SK-N-SH (cell line): ENCODE data around the gene BBX. TPM values are rescaled to one million over a fixed set of nuclear protein-coding genes. Genes with fewer than 3 reads are reported as not detected.
A peak's percentile ranks its signal among the peaks of the same experiment; 100 is the strongest.

Source experiments
- CTCF ChIA-PET: fragments of 300-600, 350-600 bp; formaldehyde crosslinking; extraction: SDS; loops from one replicate; lab custom pipeline; 2021; lab: Yijun Ruan, JAX
- POLR2A ChIA-PET: fragments of 350-600 bp; sonication (Branson Sonifier 250); formaldehyde crosslinking; extraction: SDS; loops from one replicate; lab custom pipeline; 2020; ENCODE audit warnings: antibody characterized with exemption, inconsistent platforms; lab: Yijun Ruan, JAX
- DNase-seq: peaks from one replicate; pipeline ENCODE4 v3.0.0; 2012
- H2AFZ ChIP-seq: fragments of 200-600 bp; sonication (generic); 2 replicates; pipeline ENCODE4 v1.8.1; 2016; ENCODE audit warnings: antibody characterized with exemption, mild to moderate bottlenecking, low read depth
- H3F3A ChIP-seq: fragments of 200-600 bp; sonication (generic); replicated peaks from 2 replicates; pipeline ENCODE3; 2016; ENCODE audit warnings: antibody characterized with exemption, mild to moderate bottlenecking; ENCODE audit not compliant: insufficient read depth
- H3K27ac ChIP-seq, 2 experiments: fragments of 200-500 bp in 1 of 2; fragments of 200-600 bp in 1 of 2; sonication (Bioruptor generic) in 1 of 2; sonication (generic), shearing (Covaris generic) in 1 of 2; 2 replicates each; pipeline versions ENCODE4 v1.5.1 to v1.6.1; 2014 to 2016; ENCODE audit warnings: low read depth in 2 of 2, inconsistent platforms in 1 of 2, low read length in 1 of 2, mild to moderate bottlenecking in 1 of 2, mixed read lengths in 1 of 2
- H3K27me3 ChIP-seq: fragments of 200-600 bp; sonication (generic), shearing (Covaris generic); 2 replicates; pipeline ENCODE4 v1.6.1; 2016; ENCODE audit warnings: mixed run types; ENCODE audit not compliant: insufficient read depth
- H3K36me3 ChIP-seq, 2 experiments: fragments of 200-500 bp in 1 of 2; fragments of 200-600 bp in 1 of 2; sonication (Bioruptor generic) in 1 of 2; sonication (generic) in 1 of 2; replicated peaks in 1 of 2; 2 replicates each; pipeline versions ENCODE3 to v1.5.1; 2014 to 2016; ENCODE audit warnings: low read length in 1 of 2, mild to moderate bottlenecking in 1 of 2; ENCODE audit not compliant: insufficient read depth in 2 of 2, control insufficient read depth in 1 of 2
- H3K4me1 ChIP-seq, 2 experiments: fragments of 200-500 bp in 1 of 2; fragments of 200-600 bp in 1 of 2; sonication (Bioruptor generic) in 1 of 2; sonication (generic), shearing (Covaris generic) in 1 of 2; 2 replicates each; pipeline versions ENCODE4 v1.5.1 to v1.6.1; 2014 to 2016; ENCODE audit warnings: low read depth in 1 of 2, low read length in 1 of 2, mixed run types in 1 of 2; ENCODE audit not compliant: insufficient read depth in 2 of 2, control insufficient read depth in 1 of 2
- H3K4me2 ChIP-seq: fragments of 200-600 bp; sonication (generic), shearing (Covaris generic); 2 replicates; pipeline ENCODE4 v1.6.1; 2017; ENCODE audit warnings: mixed run types
- H3K4me3 ChIP-seq, 2 experiments: fragments of 200-500 bp in 1 of 2; fragments of 200-600 bp in 1 of 2; sonication (Bioruptor generic) in 1 of 2; sonication (generic), shearing (Covaris generic) in 1 of 2; 2 replicates each; pipeline versions ENCODE4 v1.5.1 to v1.8.1; 2014 to 2016; ENCODE audit warnings: low read depth in 2 of 2, inconsistent platforms in 1 of 2, low read length in 1 of 2, mild to moderate bottlenecking in 1 of 2, mixed read lengths in 1 of 2, moderate library complexity in 1 of 2
- H3K79me2 ChIP-seq: fragments of 200-600 bp; sonication (generic); 2 replicates; pipeline ENCODE4 v1.8.1; 2017; ENCODE audit warnings: mild to moderate bottlenecking; ENCODE audit not compliant: insufficient read depth
- H3K9ac ChIP-seq: fragments of 200-600 bp; sonication (generic); 2 replicates; pipeline ENCODE4 v1.6.1; 2017; ENCODE audit warnings: mixed run types
- H3K9me2 ChIP-seq: fragments of 200-600 bp; sonication (generic); 2 replicates; pipeline ENCODE4 v1.6.1; 2017; ENCODE audit warnings: mixed run types
- H3K9me3 ChIP-seq: fragments of 200-600 bp; sonication (generic); 2 replicates; pipeline ENCODE4 v1.6.1; 2017; ENCODE audit warnings: mixed run types, mild to moderate bottlenecking, moderate library complexity
- H4K20me1 ChIP-seq: fragments of 200-600 bp; sonication (generic); 2 replicates; pipeline ENCODE4 v1.6.1; 2017; ENCODE audit warnings: mild to moderate bottlenecking, mixed run types; ENCODE audit not compliant: insufficient read depth
- CHD2 ChIP-seq: fragments of 150-350 bp; IDR thresholded peaks from 2 replicates; pipeline ENCODE4 v1.6.1; 2018; ENCODE audit warnings: low read length; ENCODE audit not compliant: partially characterized antibody
- FOSL2 ChIP-seq: IDR thresholded peaks from 2 replicates; pipeline ENCODE4 v1.4.0; 2012; ENCODE audit warnings: low read depth, mild to moderate bottlenecking, moderate library complexity, borderline replicate concordance
- GABPA ChIP-seq: IDR thresholded peaks from 2 replicates; pipeline ENCODE4 v1.4.0; 2012; ENCODE audit warnings: low read depth, mild to moderate bottlenecking
- JUND ChIP-seq: IDR thresholded peaks from 2 replicates; pipeline ENCODE4 v1.4.0; 2012
- NRF1 ChIP-seq: IDR thresholded peaks from 2 replicates; pipeline ENCODE4 v1.6.1; 2012; ENCODE audit warnings: low read depth, mild to moderate bottlenecking, low read length
- RXRA ChIP-seq: IDR thresholded peaks from 2 replicates; pipeline ENCODE4 v1.4.0; 2012; ENCODE audit warnings: low read depth, mild to moderate bottlenecking, borderline replicate concordance
- TAF1 ChIP-seq: IDR thresholded peaks from 2 replicates; pipeline ENCODE4 v1.6.1; 2012; ENCODE audit warnings: low read depth, mild to moderate bottlenecking, low read length, moderate library complexity, borderline replicate concordance
- WGBS: methylation state at CpG from one replicate; pipeline ENCODE4 v1.1.6; 2017; ENCODE audit warnings: low lambda C conversion rate; 5-methylcytosine and 5-hydroxymethylcytosine counted together
- polyA plus RNA-seq, 3 experiments: library from polyadenylated mRNA; depleted of rRNA; stranded (reverse); fragments of >200 nt; gene quantifications; 2 replicates each; pipeline ENCODE4 v1.2.3, GENCODE V29; 2012
- TF ChIP-seq, protein P1 (sequence below): IDR thresholded peaks from 2 replicates; pipeline ENCODE4; 2012
- TF ChIP-seq, protein P2 (sequence below): fragments of 200-600 bp; sonication (generic); IDR thresholded peaks from 2 replicates; pipeline ENCODE4 v1.6.1; 2017; ENCODE audit warnings: antibody characterized with exemption, mild to moderate bottlenecking, moderate library complexity
- TF ChIP-seq, protein P3 (sequence below): IDR thresholded peaks from 2 replicates; pipeline ENCODE4 v1.4.0; 2012; ENCODE audit warnings: low read depth
- TF ChIP-seq, protein P4 (sequence below): IDR thresholded peaks from 2 replicates; pipeline ENCODE4 v1.6.1; 2012; ENCODE audit warnings: mild to moderate bottlenecking, low read depth, low read length, moderate library complexity

The BBX gene
- polyA plus RNA-seq, 1 of the 3 experiments (the other 2 are of a cell fraction) = 14.2 TPM

DNA sequence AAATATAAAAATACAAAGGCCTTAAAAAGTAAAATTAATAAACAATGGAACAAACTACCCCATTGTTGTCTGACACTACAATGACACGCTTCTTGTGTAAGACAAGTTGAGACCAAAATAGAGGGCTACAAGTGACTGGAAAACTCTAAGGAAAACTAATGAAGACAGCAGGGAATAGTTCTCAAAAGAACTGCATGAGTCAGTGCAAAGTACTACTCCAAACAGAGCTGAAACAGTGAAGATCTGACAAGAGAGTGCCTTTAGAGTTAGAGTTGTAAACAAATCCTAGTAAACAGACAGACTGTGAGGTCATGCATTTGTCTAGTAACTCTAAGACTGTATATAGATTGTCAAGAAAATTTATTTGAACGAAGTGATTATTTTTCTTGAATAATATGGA is 233.9 kb downstream of the BBX start:
- Histone ChIP-seq H3K79me2 (no peaks in the 10 kb centered on the region), H3K4me3 (no peak overlapping the region), H3K27ac (peak overlapping the region in 1 of 2 experiments; percentile 22; a peak in 1 of 4 replicates), H3K9me2 (no peaks in the 10 kb centered on the region), H4K20me1 (no peaks in the 10 kb centered on the region), H3F3A (no peaks in the 10 kb centered on the region), H3K36me3 (peaks cover 3 to 8% of the 10 kb centered on the region in 2 experiments), H3K9ac (no peak overlapping the region), H3K4me2 (no peak overlapping the region), H3K4me1 (peaks cover 0 to 28% of the 10 kb centered on the region in 2 experiments; a peak in 2 of 4 replicates), H3K9me3 (no peaks in the 10 kb centered on the region), H3K27me3 (no peaks in the 10 kb centered on the region), H2AFZ (no peak overlapping the region)
- TF ChIP-seq NRF1 (no peak), JUND (no peak), FOSL2 (no peak), CHD2 (no peak), GABPA (no peak), RXRA (no peak), TAF1 (no peak)
- TF ChIP-seq, protein P1, sequence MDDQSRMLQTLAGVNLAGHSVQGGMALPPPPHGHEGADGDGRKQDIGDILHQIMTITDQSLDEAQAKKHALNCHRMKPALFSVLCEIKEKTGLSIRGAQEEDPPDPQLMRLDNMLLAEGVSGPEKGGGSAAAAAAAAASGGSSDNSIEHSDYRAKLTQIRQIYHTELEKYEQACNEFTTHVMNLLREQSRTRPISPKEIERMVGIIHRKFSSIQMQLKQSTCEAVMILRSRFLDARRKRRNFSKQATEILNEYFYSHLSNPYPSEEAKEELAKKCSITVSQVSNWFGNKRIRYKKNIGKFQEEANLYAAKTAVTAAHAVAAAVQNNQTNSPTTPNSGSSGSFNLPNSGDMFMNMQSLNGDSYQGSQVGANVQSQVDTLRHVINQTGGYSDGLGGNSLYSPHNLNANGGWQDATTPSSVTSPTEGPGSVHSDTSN = no peak
- TF ChIP-seq, protein P2, sequence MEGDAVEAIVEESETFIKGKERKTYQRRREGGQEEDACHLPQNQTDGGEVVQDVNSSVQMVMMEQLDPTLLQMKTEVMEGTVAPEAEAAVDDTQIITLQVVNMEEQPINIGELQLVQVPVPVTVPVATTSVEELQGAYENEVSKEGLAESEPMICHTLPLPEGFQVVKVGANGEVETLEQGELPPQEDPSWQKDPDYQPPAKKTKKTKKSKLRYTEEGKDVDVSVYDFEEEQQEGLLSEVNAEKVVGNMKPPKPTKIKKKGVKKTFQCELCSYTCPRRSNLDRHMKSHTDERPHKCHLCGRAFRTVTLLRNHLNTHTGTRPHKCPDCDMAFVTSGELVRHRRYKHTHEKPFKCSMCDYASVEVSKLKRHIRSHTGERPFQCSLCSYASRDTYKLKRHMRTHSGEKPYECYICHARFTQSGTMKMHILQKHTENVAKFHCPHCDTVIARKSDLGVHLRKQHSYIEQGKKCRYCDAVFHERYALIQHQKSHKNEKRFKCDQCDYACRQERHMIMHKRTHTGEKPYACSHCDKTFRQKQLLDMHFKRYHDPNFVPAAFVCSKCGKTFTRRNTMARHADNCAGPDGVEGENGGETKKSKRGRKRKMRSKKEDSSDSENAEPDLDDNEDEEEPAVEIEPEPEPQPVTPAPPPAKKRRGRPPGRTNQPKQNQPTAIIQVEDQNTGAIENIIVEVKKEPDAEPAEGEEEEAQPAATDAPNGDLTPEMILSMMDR = no peak
- TF ChIP-seq, protein P3, sequence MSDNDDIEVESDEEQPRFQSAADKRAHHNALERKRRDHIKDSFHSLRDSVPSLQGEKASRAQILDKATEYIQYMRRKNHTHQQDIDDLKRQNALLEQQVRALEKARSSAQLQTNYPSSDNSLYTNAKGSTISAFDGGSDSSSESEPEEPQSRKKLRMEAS = no peak
- TF ChIP-seq, protein P4, sequence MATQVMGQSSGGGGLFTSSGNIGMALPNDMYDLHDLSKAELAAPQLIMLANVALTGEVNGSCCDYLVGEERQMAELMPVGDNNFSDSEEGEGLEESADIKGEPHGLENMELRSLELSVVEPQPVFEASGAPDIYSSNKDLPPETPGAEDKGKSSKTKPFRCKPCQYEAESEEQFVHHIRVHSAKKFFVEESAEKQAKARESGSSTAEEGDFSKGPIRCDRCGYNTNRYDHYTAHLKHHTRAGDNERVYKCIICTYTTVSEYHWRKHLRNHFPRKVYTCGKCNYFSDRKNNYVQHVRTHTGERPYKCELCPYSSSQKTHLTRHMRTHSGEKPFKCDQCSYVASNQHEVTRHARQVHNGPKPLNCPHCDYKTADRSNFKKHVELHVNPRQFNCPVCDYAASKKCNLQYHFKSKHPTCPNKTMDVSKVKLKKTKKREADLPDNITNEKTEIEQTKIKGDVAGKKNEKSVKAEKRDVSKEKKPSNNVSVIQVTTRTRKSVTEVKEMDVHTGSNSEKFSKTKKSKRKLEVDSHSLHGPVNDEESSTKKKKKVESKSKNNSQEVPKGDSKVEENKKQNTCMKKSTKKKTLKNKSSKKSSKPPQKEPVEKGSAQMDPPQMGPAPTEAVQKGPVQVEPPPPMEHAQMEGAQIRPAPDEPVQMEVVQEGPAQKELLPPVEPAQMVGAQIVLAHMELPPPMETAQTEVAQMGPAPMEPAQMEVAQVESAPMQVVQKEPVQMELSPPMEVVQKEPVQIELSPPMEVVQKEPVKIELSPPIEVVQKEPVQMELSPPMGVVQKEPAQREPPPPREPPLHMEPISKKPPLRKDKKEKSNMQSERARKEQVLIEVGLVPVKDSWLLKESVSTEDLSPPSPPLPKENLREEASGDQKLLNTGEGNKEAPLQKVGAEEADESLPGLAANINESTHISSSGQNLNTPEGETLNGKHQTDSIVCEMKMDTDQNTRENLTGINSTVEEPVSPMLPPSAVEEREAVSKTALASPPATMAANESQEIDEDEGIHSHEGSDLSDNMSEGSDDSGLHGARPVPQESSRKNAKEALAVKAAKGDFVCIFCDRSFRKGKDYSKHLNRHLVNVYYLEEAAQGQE = no peak
- CTCF ChIA-PET = interaction anchor here (1.1 to 1.4 kb wide), 5 partner anchors 11 to 721 kb away, joined by 3 to 6 read pairs (median 4); no protein-coding TSS in a partner anchor
- 68% methylated on average over 2 of the region's 2 CpGs for WGBS
- POLR2A ChIA-PET = no interaction called here
- DNase-seq = no peak
